ENCODE data around the gene GPX4. TPM values are rescaled to one million over a fixed set of nuclear protein-coding genes. Genes with fewer than 3 reads are reported as not detected.

GPX4 gene
- total RNA-seq, 3 donors from 2014 or later = 126 to 187 (median 144) TPM

- H3K4me1 ChIP-seq (ENCODE audit: low read depth) = peaks cover 49% of the 10 kb centered on the region
- TF ChIP-seq CTCF (IDR thresholded peaks at IDR 0.05) = no peak
- no peak overlapping the region for H3K4me3 ChIP-seq
- no peaks in the 10 kb centered on the region for H3K36me3 ChIP-seq (ENCODE audit: low read depth)
- intact Hi-C loops (cut with DNase I, micrococcal nuclease) = no loop called here
- no peak for ATAC-seq
- peak in 1 of 3 donors; percentile 67 for DNase-seq
- no peaks in the 10 kb centered on the region for H3K9me3 ChIP-seq
Measured at GRCh38 chr19:1070931-1071791, 32.6 kb upstream of the GPX4 start.

GRCh38 chr19:1072371-1073015 lies 31.3 kb upstream of the GPX4 start:
- Histone ChIP-seq H3K9me3 (no peaks in the 10 kb centered on the region), H3K4me1 (ENCODE audit: low read depth) (peaks cover 39% of the 10 kb centered on the region), H3K36me3 (ENCODE audit: low read depth) (no peaks in the 10 kb centered on the region), H3K4me3 (no peak overlapping the region)
- intact Hi-C loops (cut with DNase I, micrococcal nuclease) = no loop called here
- no peak for TF ChIP-seq CTCF (IDR thresholded peaks at IDR 0.05)
- DNase-seq (no peak), ATAC-seq (no peak)

- ATAC-seq (no peak), DNase-seq (peak in 1 of 3 donors; percentile 62)
- H3K36me3 ChIP-seq (ENCODE audit: low read depth) = no peaks in the 10 kb centered on the region
- H3K9me3 ChIP-seq = no peaks in the 10 kb centered on the region
- H3K4me1 ChIP-seq (ENCODE audit: low read depth) = peaks cover 40% of the 10 kb centered on the region
- TF ChIP-seq CTCF (IDR thresholded peaks at IDR 0.05) = no peak
- intact Hi-C loops (cut with DNase I, micrococcal nuclease) = no loop called here
- no peak overlapping the region for H3K4me3 ChIP-seq
Measured at GRCh38 chr19:1073063-1073955, 30.5 kb upstream of the GPX4 start.

GRCh38 chr19:1073956-1074517 lies 29.8 kb upstream of the GPX4 start:
- DNase-seq = peak in 2 of 3 donors; percentile 49 to 64
- no peak for ATAC-seq
- intact Hi-C loops (cut with DNase I, micrococcal nuclease) = no loop called here
- TF ChIP-seq CTCF (IDR thresholded peaks at IDR 0.05) = no peak
- Histone ChIP-seq H3K36me3 (ENCODE audit: low read depth) (no peaks in the 10 kb centered on the region), H3K4me1 (ENCODE audit: low read depth) (peaks cover 37% of the 10 kb centered on the region), H3K4me3 (no peak overlapping the region), H3K9me3 (no peaks in the 10 kb centered on the region)

All from mucosa of descending colon (tissue), 3 donors.